Activated CD4-positive, CD25-positive, alpha-beta regulatory T cell (primary cell): ENCODE results near the gene KRTAP6-1.

Source experiments
- DNase-seq, 4 experiments: peaks; one replicate each; lab custom pipeline; 2025; lab: John Stamatoyannopoulos, UW

The KRTAP6-1 gene, protein sequence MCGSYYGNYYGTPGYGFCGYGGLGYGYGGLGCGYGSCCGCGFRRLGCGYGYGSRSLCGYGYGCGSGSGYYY

DNA sequence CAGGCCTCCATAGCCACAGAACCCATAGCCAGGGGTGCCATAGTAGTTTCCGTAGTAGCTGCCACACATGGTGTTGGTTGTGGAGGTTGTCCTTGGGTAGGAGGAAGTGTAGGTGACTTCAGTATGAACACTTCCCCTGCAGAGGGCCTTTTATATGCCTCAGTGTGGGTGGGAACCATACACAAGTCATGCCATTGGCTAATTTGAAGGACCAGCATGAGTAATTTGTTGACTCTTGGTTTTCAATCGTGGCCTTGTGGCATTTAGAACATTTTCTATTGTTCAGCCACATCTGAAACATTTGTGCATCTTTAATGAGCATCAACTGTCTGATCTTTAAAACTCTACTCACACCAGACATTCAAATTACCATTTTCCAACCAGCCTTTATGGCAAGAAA is at the start of gene KRTAP6-1:
KRTAP6-1 (minus strand) TSS at position 95 of the 400 bp plus-strand sequence; CDS start at position 69, 26 bp downstream.
- no peak for DNase-seq

DNA sequence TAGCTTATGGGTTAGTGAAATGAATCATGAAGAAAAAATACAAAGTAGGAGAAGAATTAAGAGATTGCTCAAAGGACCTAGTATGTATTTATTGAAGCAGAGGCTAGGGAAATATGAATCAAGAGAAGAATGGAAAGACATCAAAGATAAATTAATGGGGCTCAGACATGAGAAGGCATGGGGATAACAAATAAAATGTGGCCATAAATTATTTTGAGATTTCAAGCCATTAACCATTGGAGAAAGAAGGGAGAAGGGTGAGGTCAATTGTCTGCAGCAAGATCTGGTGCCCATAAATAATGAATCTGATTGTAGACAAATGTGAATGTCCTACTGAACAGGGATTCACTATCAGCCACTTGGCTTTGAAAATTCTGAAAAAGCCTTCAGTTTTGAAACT is 39.2 kb upstream of the KRTAP6-1 start:
- no peak for DNase-seq

DNA sequence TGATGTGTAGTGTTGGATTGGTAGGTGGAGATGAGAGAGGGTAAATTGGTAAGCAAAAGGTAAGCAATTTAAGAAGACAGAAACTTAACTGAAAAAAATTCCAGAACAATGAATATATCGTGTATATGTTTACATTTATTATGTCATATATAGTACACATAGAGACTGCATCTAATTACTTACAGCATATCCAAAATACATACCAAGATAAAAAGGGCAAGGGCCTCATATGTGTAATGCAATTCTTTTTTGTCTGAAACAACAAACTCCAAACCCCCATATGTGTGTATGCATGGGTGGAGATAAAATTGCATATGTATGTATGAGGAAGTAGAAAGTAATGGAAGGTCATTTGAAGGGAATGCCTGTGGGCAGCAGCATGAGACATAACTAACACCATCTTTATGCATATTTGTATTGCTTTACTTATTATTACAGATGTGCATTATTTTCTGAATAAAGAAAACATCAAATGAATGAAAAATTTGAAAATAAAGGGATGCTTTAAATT is 33.2 kb upstream of the KRTAP6-1 start:
- no peak for DNase-seq

DNA sequence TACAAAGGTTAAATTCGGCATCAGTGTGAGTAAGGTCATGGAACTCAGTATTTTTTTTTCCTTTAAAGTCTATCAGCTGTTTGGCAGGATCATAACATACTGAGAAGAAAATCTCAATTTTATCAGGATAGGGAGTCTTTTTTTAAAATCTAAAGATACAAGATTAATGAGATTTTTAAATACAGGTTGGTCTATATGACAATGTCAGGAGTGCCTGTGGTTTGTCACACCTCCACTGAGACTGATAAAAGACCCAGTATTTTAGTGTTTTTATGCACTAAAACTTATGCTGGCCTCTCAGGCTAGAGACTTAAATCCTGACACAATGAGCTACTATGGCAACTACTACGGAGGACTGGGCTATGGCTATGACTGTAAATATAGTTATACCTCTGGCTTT is 28.8 kb upstream of the KRTAP6-1 start, which contains the start of gene KRTAP20-3:
KRTAP20-3 (plus strand) TSS at position 301 of the 400 bp plus-strand sequence.
- DNase-seq = no peak

DNA sequence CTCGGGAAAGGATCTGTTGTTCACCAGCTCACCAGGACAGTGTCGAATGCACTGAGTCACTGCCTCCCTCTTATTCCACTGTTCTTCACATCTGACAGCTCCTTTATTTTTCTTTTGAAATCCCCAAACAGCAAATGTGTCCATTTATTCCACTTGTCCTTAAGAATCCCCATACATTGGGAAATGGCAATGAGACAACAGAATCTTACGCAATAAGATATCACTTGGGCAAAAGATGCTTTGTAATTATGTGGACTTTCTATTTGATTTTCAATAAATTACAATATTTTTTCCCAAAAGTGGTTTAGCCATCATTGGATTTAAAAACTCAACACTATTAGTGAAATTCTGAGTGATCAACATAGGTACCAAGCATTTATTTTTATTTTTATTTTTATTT is 25.0 kb upstream of the KRTAP6-1 start:
- DNase-seq = no peak

DNA sequence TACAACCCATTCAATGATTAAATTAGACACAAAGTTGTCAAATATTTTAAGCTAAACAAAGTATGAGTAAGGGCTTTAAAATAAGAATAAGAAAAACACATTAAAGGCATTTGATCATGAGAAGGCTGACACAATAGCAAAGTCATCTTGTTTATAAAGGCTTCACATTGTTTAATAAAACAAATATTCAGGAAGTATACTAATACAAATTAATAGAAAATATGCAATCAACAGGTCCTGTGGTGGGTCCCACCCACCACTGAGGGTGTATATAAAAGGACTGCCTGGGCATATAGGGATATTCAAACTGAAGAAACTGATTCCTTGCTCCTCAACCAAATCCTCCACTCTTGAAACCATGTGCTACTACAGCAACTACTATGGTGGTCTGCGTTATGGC is 21.2 kb upstream of the KRTAP6-1 start, which contains the start of gene KRTAP20-2:
KRTAP20-2 (plus strand) TSS at position 301 of the 400 bp plus-strand sequence; CDS start at position 359, 58 bp downstream.
- no peak for DNase-seq

DNA sequence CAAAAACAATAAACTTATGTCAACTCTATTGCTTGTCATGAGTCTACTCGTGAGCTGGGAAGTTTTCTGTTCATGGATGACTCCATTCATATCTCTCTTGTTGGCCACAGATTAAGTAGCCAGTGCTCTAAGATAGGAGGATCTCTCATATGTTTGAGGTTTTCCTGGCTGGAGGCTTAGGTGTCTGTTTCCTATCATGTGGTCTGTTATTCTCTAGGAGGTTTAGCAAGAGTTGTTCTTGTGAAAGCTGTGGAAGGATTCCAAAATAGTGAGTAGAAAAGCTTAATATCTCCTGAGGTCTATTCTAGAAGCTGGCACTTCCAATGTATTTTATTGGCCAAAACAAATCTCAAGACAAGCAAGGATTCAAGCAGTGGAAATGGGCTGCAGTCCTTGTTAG is 15.5 kb upstream of the KRTAP6-1 start:
- no peak for DNase-seq

DNA sequence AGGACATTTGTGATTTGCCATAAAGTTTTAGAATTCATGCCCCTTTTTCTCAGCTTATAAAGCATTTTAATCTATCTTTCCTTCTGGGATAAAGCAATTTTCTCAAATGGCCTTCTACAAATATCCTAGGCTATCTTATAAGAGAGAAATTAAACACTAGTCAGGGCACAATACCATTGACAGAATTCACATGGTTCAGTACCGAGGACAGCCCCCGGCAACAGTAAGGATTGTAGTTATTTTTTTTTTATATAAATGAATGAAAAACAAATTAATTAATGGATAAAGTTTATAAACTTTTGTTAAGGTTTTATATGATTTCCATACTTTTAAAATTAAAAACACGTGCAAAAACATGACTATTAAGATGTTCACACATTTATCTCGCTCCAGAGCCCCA is 14.4 kb upstream of the KRTAP6-1 start:
- DNase-seq = no peak

DNA sequence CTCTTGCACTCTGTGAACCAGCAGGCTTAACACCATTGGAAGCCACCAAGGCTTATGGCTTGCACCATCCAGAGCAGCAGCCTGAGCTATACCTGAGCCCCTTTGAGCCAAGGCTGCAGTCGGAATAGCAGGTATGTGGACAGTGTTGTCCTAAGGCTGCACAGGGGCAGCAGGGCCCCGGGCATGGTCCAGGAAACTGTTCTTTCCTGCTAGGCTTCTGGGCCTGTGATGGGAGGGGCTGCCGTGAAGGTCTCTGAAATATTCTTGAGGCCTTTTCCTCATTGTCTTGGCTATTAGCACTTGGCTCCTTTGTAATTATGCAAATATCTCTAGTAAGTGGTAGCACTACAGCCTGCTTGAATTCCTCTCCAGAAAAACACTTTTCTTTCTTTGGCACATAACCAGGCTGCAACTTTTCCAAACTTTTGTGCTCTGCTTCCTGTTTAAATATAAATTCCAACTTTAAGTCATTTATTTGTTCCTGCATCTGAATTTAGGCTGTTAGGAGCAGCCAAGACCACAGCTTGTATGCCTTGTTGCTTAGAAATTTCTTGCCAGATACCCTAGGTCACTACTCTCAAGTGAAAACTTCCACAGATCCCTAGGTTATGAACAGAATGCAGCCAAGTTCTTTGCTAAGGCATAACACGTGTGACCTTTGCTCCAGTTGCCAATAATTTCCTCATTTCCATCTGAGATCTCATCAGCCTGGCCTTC is 11.9 kb upstream of the KRTAP6-1 start:
- DNase-seq = no peak

DNA sequence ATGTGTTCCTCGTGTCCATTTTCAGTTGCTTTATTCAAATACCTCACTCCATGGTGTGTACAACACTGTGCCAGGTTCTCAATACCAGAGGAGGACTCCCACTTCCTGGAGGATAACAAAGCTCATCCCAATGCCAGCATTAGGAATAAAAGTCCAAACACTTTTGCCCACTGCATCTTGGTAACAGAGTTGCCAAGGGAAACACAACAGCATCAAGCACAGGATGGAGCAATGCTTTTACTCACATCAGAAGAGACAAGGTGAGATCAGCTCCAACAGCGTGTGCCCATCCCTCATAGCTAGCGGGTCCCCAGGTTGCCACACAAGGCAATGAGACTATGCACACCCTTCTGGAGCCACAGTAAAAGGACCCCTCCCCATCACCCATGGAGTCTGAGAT is 9.6 kb upstream of the KRTAP6-1 start:
- DNase-seq = no peak

DNA sequence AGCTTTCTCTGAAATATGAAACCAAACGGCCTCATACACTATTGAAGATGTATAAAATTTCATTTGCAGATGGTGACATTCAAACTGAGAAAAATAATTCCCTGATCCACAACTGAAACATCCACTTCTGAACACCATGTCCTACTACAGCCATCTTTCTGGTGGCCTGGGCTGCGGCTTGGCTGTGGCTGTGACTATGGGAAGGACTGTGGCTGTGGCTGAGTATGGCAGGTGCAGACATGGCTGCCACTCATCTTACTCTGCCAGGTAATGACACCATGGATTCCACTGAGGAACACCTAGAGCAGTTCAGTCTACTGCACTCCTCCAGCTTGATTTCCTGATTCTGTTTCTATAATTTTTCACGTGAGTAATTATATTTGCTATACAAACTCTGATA is 6.8 kb upstream of the KRTAP6-1 start, which contains the start of gene KRTAP20-4:
KRTAP20-4 (plus strand) TSS at position 106 of the 400 bp plus-strand sequence.
- DNase-seq = no peak

DNA sequence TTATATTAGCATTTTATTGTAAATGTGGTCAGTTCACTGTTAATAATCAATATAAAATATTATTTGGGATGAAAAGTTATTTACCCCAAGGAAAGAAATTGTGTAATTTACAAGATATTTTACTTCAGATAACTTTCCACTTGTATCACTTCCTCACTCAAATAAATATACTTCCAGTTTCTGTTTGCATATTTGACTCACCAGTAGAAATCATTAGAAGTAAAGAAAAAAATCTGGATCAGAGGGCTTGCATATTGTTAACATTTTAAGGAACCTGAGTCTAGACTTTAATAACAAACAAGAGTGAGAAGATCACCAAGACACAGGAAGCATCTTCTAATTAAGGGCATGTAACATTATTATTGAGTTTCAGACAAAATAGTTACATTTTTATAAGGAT is 6.3 kb upstream of the KRTAP6-1 start:
- no peak for DNase-seq

DNA sequence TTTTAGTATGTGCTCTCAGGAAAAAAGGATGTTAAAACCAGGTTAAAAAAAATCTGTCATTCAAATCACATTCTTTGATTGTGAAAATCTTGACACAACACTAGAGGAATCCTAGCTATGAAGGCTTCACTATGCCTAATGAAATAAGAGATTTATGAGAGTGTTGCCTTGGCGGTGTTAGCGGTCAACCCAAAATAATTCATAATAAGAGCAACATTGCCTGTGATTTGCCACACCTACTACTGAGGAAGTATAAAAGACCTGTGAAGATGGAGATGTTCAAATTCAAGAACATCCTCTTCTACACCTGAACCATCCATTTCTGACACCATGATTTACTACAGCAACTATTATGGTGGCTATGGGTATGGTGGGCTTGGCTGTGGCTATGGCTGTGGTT is 2.4 kb upstream of the KRTAP6-1 start, which contains the start of gene KRTAP20-1:
KRTAP20-1 (plus strand) TSS at position 301 of the 400 bp plus-strand sequence; CDS start at position 331, 30 bp downstream.
- DNase-seq = no peak

DNA sequence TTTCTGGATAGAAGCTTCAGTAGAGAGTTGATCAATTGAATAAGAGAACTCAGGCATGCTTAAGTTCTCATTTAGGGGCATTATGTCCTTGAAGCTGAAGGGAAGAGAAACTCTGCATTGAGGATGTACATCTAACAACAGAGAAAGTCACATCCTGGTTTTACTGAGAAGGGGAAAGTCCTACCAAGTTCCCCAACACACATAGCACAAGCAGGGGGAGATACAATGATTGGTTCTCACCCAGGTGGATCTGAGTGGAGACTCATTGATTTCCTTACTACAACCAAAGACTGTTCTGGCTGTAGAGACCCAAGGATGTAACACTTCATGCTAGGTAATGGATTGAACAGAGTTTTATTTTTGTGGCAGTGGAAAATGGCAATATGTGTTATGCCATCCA is 1.5 kb upstream of the KRTAP6-1 start:
- DNase-seq = no peak

DNA sequence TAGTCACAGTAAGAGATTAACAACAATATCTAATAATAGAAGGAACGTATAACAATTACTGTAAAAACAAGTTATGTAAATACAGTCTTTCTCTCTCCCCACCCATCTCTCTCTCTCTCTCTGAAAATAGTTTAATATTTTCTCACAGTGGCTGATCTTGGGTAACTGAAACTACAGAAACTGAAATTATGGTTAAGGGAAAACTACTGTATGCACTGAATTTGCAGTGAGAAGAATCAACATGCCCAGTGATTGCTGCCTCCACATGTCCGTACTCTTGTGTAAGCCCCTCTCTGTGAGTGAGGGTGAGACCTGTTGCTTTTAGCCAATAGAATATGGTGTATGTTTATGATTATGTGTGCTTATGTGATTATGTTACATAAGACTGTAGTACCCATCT is 1.6 kb downstream of the KRTAP6-1 start:
- no peak for DNase-seq

DNA sequence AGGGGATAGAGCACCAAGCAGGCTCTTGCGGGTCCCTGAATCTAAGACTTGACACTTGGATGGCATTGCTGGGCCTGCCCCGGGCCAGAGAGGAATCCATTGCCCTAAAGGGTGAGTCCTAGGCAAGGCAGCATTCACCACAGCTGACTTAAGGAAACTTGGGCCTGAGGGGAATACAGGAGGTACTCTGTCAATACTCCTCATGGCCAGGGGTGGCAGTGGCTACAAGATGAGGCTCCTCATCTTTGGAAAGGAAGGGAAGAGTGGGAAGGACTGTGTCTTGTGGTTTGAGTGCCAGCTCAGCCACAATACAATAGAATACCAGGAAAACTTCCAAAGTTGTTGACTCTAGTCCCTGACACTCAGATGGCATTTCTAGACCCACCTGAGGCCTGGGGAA is 7.8 kb downstream of the KRTAP6-1 start:
- no peak for DNase-seq

DNA sequence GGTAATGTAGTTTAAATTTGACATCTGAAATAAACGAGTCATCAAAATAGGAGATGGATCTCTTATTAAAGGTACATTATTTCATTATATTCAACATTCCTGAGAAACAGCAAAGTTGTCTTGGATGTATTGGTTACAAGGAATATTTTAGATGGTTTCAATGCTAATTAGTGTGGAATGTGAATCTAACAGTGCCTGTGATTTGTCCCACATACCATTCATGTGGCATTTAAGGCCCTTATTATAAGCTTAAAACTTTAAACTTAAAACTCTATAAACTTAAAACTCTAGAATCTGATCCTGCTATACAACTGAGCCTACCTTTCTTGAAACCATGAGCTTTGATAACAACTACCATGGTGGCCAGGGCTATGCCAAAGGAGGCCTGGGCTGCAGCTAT is 12.9 kb downstream of the KRTAP6-1 start, which contains the start of gene KRTAP22-1:
KRTAP22-1 (plus strand) TSS at position 301 of the 400 bp plus-strand sequence.
- no peak for DNase-seq

DNA sequence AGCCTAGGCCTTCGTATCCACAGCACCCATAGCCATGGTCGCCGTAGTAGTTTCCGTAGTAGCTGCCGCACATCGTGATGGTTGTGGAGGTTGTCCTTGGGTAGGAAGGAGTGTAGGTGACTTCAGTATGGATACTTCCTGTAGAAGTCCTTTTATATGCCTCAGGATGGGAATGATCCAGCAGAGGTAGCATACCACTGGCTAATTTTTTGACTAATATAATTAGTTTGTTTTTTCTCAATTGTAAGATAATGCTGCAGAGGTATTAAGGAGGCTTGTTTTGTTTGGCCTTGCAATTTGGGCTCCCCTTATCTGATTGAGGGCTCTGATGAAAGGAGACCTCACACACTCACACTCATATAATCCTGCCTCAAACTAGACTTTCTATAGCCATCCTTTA is 14.9 kb downstream of the KRTAP6-1 start, which contains the start of gene KRTAP6-2:
KRTAP6-2 (minus strand) TSS at position 101 of the 400 bp plus-strand sequence; CDS start at position 73, 28 bp downstream.
- no peak for DNase-seq

DNA sequence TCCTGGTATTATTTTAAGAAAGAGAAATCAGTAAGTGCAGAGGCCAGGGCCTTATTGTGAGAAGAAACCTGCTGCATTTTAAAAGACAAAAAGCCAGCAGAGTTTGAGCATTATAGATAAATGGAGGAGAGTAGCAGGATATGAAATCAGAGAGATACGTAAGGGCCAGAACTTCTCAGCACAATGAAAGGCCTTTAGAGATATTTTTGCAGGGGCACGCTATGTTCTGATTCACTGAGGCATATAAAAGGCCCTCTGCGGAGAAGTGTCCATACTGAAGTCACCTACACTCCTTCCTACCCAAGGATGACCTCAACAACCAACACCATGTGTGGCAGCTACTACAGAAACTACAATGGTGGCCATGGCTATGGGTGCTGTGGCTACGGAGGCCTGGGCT is 21.6 kb downstream of the KRTAP6-1 start, which contains the start of gene KRTAP6-3:
KRTAP6-3 (plus strand) TSS at position 301 of the 400 bp plus-strand sequence; CDS start at position 307, 6 bp downstream.
- no peak for DNase-seq

DNA sequence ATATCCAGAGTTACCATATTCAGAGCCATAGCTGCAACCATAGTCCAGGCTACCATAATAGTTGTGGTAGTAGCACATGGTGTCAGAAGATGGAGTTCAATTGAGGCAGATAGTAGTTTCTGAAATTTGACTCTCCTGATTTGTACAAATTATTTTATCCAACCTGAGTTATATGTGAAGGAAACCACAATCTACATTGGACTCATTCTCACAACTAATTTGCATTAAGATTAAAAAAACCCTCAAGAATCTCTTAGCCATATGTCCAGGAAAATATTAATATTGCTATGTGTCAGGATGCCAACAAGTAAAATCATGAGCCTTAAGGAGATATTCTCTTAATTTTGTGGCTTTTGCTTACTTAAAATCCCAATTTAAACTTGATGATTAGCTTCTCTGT is 23.4 kb downstream of the KRTAP6-1 start, which contains the start of gene KRTAP22-2:
KRTAP22-2 (minus strand) TSS at position 101 of the 400 bp plus-strand sequence.
- DNase-seq = no peak

DNA sequence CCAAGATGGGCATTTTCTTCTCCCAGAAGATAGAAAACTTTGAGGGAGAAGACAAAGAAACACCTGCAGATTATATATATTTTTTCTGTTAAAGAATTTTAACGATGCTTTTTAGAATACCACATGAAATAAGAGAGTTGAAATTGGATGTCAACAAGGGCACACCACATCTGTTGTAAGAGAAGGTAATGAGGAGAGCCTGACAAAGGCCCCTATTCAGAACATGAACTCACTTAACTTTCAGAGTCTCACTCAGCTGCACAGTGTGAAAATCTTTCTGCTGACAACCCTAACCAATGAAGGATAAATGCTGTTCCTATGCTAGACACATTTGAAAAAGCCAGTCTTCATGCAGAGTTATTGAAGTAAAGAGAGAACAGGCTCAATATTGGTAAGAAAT is 30.9 kb downstream of the KRTAP6-1 start:
- DNase-seq = no peak

DNA sequence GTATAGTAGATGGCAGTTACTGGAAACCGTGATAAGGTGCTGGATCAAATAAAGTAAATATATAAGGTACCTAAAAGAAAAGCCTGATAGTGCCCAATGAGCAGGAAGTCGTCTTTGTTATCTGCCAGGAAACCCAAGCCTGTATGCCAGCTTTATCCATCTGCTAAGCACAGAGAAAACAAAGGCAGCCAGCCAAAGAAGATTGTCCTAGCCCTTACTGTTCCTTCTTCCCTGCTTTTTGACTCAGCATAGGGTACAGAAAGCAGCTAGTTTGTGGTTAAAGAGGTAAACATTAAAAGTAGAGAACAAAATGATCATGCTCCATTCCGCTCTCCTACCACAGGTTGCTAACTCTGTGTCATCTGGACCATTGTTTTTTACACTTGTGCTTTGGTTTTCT is 33.6 kb downstream of the KRTAP6-1 start:
- DNase-seq = no peak

DNA sequence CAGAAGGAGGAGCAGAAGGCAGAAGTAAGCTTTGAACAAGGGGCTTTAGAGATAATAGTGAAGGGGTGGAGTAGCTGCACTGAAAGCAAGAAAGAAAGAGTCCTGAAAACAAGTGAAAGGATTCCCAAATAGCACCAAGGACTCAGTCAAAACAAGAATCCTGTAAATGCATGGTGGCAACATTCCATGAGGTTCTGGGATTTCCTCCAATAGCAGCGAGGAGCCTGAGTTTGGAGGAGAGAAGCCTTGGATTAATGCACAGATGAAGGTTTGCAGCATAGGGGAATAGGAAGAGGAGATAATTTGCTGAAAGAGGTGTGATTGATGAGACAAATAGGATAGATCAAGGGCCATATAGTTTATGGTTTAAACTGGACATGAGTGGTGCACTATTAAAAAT is 34.4 kb downstream of the KRTAP6-1 start:
- no peak for DNase-seq
